LNCaP clone FGC (cell line): ENCODE data around the gene ADAR.

Experiments
- DNase-seq: peaks from one replicate; pipeline ENCODE4 v3.0.0-alpha.2; 2011; ENCODE audit warnings: low read depth
- H3K4me3 ChIP-seq: 2 replicates; pipeline ENCODE4 v1.5.1; 2011; ENCODE audit warnings: mild to moderate bottlenecking, low read depth, low read length, control low read depth
- CTCF ChIP-seq: IDR thresholded peaks from 2 replicates; pipeline ENCODE4 v1.5.1; 2012; ENCODE audit warnings: mild to moderate bottlenecking; ENCODE audit not compliant: control insufficient read depth, insufficient read depth; ENCODE audit errors: extremely low read depth

ADAR gene

GRCh38 chr1:154550657-154551056 is 57.3 kb downstream of the ADAR start:
- no peak for TF ChIP-seq CTCF
- H3K4me3 ChIP-seq, result no peak overlapping the region
- no peak for DNase-seq

GRCh38 chr1:154550070-154550469 is 57.9 kb downstream of the ADAR start:
- TF ChIP-seq CTCF, result no peak
- H3K4me3 ChIP-seq, result no peak overlapping the region
- DNase-seq, result no peak

- TF ChIP-seq CTCF, result no peak
- no peak for DNase-seq
- no peak overlapping the region for H3K4me3 ChIP-seq
Measured at GRCh38 chr1:154549202-154549770, 58.7 kb downstream of the ADAR start.

GRCh38 chr1:154548028-154548427 is 60.0 kb downstream of the ADAR start:
- no peak for TF ChIP-seq CTCF
- H3K4me3 ChIP-seq, result no peak overlapping the region
- DNase-seq, result no peak

- DNase-seq, result no peak
- no peak for TF ChIP-seq CTCF
- H3K4me3 ChIP-seq, result no peak overlapping the region
Measured at GRCh38 chr1:154547105-154547732, 60.8 kb downstream of the ADAR start.

- no peak overlapping the region for H3K4me3 ChIP-seq
- peak; percentile 26 for DNase-seq
- peak; percentile 76 for TF ChIP-seq CTCF
Measured at GRCh38 chr1:154546264-154547063, 61.5 kb downstream of the ADAR start.
